Measurements from ENCODE around the gene TJP1. TPM values are rescaled to one million over a fixed set of nuclear protein-coding genes. Genes with fewer than 3 reads are reported as not detected.

The TJP1 gene
- total RNA-seq, 1 experiment from 2014 or later = 129 TPM

DNA sequence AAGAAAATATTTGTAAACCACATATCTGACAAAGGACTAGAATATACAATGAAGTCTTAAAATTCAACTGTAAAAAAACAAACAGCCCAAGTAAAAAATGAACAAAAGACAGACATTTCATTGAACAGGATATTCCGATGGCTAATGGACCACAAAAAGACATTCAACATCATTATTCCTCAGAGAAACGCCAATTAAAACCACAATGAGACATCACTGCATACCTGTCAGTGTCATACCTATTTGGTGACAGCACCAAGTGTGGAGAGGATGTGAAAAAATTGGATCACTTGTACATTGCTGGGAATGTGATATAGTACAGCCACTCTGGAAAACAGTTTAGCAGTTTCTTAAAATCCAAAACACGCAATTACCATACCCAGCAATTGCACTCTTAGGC, 29.9 kb upstream of the TJP1 start:
- Mint-ChIP-seq H3K4me3 (no peak overlapping the region), H3K4me1 (peaks cover 23% of the 10 kb centered on the region), H3K36me3 (peaks cover 10% of the 10 kb centered on the region), H3K27me3 (ENCODE audit: low read depth) (no peaks in the 10 kb centered on the region), H3K27ac (no peak overlapping the region), H3K9me3 (peaks cover 14% of the 10 kb centered on the region)
- TF ChIP-seq GRHL2 (CRISPR knock-in tag; IDR thresholded peaks at IDR 0.05; ENCODE audit: insufficient replicate concordance, severe bottlenecking) (no peak), ZNF121 (CRISPR knock-in tag; IDR thresholded peaks at IDR 0.05) (no peak), MXD4 (CRISPR knock-in tag; IDR thresholded peaks at IDR 0.05; ENCODE audit: borderline replicate concordance) (no peak), ELF4 (CRISPR knock-in tag; IDR thresholded peaks at IDR 0.05; ENCODE audit: low read depth) (no peak), FOXP1 (CRISPR knock-in tag; IDR thresholded peaks at IDR 0.05; ENCODE audit: borderline replicate concordance) (no peak), NFE2L1 (CRISPR knock-in tag; IDR thresholded peaks at IDR 0.05) (no peak), NR2C2 (CRISPR knock-in tag; IDR thresholded peaks at IDR 0.05) (no peak), SMAD4 (CRISPR knock-in tag; IDR thresholded peaks at IDR 0.05) (no peak), ZNF396 (CRISPR knock-in tag; IDR thresholded peaks at IDR 0.05; ENCODE audit: borderline replicate concordance) (no peak), NR3C1 (CRISPR knock-in tag; conservative IDR thresholded peaks at IDR 0.05; ENCODE audit: low read depth) (no peak), ZNF219 (CRISPR knock-in tag; IDR thresholded peaks at IDR 0.05; ENCODE audit: borderline replicate concordance) (no peak)
- TF ChIP-seq, protein P1, sequence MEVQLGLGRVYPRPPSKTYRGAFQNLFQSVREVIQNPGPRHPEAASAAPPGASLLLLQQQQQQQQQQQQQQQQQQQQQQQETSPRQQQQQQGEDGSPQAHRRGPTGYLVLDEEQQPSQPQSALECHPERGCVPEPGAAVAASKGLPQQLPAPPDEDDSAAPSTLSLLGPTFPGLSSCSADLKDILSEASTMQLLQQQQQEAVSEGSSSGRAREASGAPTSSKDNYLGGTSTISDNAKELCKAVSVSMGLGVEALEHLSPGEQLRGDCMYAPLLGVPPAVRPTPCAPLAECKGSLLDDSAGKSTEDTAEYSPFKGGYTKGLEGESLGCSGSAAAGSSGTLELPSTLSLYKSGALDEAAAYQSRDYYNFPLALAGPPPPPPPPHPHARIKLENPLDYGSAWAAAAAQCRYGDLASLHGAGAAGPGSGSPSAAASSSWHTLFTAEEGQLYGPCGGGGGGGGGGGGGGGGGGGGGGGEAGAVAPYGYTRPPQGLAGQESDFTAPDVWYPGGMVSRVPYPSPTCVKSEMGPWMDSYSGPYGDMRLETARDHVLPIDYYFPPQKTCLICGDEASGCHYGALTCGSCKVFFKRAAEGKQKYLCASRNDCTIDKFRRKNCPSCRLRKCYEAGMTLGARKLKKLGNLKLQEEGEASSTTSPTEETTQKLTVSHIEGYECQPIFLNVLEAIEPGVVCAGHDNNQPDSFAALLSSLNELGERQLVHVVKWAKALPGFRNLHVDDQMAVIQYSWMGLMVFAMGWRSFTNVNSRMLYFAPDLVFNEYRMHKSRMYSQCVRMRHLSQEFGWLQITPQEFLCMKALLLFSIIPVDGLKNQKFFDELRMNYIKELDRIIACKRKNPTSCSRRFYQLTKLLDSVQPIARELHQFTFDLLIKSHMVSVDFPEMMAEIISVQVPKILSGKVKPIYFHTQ (CRISPR knock-in tag; IDR thresholded peaks at IDR 0.05) = no peak
- TF ChIP-seq, protein P2, sequence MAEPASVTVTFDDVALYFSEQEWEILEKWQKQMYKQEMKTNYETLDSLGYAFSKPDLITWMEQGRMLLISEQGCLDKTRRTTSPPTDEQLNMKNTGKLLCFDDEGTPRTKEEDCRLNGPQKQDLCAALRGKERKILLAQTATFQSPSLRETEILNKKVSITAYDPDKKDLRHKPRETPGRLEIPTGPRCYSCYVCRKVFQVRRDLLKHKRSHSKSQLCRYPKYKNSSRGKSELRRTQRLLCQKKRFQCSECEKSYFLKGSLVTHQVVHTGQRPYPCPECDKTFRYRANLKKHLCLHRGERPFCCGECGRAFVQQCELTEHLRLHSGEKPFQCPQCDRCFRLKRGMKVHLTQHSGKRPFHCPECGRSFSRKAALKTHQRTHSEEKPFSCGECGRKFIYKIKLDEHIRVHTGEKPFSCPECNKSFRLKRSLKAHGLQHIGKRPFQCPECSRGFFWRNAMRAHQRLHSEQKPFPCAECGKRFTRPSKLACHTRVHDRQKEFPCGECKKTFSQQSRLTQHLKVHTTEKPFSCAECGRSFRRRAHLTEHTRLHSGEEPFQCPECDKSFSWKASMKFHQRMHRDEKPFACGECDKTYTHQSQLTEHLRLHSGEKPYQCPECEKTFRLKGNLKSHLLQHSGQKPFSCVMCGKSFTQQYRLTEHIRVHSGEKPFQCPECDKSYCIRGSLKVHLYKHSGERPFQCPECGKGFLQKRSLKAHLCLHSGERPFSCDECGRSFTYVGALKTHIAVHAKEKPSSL (CRISPR knock-in tag; conservative IDR thresholded peaks at IDR 0.05) = no peak
- TF ChIP-seq, protein P3, sequence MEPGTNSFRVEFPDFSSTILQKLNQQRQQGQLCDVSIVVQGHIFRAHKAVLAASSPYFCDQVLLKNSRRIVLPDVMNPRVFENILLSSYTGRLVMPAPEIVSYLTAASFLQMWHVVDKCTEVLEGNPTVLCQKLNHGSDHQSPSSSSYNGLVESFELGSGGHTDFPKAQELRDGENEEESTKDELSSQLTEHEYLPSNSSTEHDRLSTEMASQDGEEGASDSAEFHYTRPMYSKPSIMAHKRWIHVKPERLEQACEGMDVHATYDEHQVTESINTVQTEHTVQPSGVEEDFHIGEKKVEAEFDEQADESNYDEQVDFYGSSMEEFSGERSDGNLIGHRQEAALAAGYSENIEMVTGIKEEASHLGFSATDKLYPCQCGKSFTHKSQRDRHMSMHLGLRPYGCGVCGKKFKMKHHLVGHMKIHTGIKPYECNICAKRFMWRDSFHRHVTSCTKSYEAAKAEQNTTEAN (CRISPR knock-in tag; IDR thresholded peaks at IDR 0.05) = no peak
- ChIA-PET POLR2A (interaction anchor here (0.7 kb wide), 1 partner anchor 14 kb away, joined by 3 read pairs; no protein-coding TSS in a partner anchor), CTCF (no interaction called here)
- DNase-seq (ENCODE audit: low spot score) (no peak), ATAC-seq (no peak)

DNA sequence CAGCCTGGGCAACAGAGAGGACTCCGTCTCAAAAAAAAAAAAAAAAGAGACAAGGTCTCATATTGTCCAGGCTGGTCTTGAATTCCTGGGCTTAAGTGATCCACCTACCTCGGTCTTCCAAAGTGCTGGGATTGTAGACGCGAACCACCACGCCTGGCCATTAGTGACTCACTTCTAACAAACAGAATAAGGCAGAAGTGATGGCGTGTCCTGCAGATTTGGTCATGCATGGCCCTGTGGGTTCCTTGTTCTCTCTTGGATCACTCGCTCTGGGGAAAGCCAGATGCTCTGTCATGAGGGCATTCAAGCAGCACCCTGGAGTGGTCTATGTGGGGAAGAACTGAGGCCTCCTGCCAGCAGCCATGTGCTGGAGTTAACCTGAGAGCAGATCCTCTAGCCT, 27.4 kb upstream of the TJP1 start:
- no peaks in the 10 kb centered on the region for H3K27me3 Mint-ChIP-seq (ENCODE audit: low read depth)
- DNase-seq (ENCODE audit: low spot score) = no peak
- peaks cover 17% of the 10 kb centered on the region for H3K9me3 Mint-ChIP-seq
- peaks cover 12% of the 10 kb centered on the region for H3K36me3 Mint-ChIP-seq
- POLR2A ChIA-PET = interaction anchor here (0.7 kb wide), 1 partner anchor 107 kb away, joined by 4 read pairs; no protein-coding TSS in a partner anchor
- TF ChIP-seq, protein P4, sequence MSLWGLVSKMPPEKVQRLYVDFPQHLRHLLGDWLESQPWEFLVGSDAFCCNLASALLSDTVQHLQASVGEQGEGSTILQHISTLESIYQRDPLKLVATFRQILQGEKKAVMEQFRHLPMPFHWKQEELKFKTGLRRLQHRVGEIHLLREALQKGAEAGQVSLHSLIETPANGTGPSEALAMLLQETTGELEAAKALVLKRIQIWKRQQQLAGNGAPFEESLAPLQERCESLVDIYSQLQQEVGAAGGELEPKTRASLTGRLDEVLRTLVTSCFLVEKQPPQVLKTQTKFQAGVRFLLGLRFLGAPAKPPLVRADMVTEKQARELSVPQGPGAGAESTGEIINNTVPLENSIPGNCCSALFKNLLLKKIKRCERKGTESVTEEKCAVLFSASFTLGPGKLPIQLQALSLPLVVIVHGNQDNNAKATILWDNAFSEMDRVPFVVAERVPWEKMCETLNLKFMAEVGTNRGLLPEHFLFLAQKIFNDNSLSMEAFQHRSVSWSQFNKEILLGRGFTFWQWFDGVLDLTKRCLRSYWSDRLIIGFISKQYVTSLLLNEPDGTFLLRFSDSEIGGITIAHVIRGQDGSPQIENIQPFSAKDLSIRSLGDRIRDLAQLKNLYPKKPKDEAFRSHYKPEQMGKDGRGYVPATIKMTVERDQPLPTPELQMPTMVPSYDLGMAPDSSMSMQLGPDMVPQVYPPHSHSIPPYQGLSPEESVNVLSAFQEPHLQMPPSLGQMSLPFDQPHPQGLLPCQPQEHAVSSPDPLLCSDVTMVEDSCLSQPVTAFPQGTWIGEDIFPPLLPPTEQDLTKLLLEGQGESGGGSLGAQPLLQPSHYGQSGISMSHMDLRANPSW (CRISPR knock-in tag; conservative IDR thresholded peaks at IDR 0.05; ENCODE audit: low read depth) = no peak
- TF ChIP-seq, protein P5, sequence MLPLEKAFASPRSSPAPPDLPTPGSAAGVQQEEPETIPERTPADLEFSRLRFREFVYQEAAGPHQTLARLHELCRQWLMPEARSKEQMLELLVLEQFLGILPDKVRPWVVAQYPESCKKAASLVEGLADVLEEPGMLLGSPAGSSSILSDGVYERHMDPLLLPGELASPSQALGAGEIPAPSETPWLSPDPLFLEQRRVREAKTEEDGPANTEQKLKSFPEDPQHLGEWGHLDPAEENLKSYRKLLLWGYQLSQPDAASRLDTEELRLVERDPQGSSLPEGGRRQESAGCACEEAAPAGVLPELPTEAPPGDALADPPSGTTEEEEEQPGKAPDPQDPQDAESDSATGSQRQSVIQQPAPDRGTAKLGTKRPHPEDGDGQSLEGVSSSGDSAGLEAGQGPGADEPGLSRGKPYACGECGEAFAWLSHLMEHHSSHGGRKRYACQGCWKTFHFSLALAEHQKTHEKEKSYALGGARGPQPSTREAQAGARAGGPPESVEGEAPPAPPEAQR (CRISPR knock-in tag; IDR thresholded peaks at IDR 0.05) = no peak
- TF ChIP-seq, protein P6, sequence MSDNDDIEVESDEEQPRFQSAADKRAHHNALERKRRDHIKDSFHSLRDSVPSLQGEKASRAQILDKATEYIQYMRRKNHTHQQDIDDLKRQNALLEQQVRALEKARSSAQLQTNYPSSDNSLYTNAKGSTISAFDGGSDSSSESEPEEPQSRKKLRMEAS (CRISPR knock-in tag; IDR thresholded peaks at IDR 0.05) = no peak
- TF ChIP-seq, protein P7, sequence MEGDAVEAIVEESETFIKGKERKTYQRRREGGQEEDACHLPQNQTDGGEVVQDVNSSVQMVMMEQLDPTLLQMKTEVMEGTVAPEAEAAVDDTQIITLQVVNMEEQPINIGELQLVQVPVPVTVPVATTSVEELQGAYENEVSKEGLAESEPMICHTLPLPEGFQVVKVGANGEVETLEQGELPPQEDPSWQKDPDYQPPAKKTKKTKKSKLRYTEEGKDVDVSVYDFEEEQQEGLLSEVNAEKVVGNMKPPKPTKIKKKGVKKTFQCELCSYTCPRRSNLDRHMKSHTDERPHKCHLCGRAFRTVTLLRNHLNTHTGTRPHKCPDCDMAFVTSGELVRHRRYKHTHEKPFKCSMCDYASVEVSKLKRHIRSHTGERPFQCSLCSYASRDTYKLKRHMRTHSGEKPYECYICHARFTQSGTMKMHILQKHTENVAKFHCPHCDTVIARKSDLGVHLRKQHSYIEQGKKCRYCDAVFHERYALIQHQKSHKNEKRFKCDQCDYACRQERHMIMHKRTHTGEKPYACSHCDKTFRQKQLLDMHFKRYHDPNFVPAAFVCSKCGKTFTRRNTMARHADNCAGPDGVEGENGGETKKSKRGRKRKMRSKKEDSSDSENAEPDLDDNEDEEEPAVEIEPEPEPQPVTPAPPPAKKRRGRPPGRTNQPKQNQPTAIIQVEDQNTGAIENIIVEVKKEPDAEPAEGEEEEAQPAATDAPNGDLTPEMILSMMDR (IDR thresholded peaks at IDR 0.05) = no peak
- TF ChIP-seq CREB1 (CRISPR knock-in tag; IDR thresholded peaks at IDR 0.05) (no peak), OVOL2 (CRISPR knock-in tag; IDR thresholded peaks at IDR 0.05; ENCODE audit: borderline replicate concordance) (no peak), ELF4 (CRISPR knock-in tag; IDR thresholded peaks at IDR 0.05; ENCODE audit: low read depth) (no peak)
- peaks cover 34% of the 10 kb centered on the region for H3K4me1 Mint-ChIP-seq
- ATAC-seq = no peak
- CTCF ChIA-PET = no interaction called here
- H3K4me3 Mint-ChIP-seq = no peak overlapping the region
- H3K27ac Mint-ChIP-seq = no peak overlapping the region
